ENCODE measurements around the gene DCDC2B. TPM values are rescaled to one million over a fixed set of nuclear protein-coding genes. Genes with fewer than 3 reads are reported as not detected.

DCDC2B gene
- total and polyA plus RNA-seq, 10 of the 15 experiments (the other 5 are each of a cell fraction or from before 2014, with no cell fraction given) = 0.12 to 0.21 (median 0.15) TPM; not detected in 7

DNA sequence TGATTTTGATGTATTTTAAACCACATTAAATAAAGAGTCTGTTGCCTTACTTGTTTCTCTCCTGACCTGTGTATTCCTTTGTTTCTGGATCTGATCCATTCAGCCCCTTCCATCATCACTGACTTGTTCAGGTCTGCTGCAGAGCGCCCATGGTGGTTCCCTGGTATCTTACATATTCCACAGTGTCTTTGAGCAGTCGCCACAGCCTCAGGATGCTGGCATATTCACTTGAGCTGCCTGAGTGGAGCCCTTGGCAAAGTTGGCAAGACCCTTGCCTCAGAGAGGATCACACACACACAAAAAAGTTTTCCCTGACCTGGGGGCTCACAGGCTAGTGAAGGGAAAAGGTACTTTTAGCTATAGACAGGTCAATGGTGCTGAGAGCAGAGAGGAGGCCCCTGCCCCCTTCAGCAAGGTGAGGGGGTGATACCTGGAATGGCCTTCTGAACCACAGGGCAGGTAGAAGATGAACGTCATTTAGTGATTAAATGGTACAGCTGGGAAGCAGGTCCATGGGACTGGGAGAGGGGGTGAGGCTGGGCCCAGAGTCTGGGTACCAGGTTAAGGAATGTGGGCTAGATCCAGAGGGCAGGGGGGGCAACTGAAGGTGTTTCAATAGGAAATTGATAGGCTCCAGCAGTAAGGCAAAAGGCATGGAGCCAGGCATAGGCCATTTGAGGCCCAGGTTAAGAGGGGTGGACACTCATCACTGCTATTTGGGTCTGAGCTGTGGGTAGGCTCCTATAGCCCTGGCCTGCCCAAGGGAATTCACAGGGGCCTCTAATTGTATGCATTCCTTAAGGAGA lies 10.4 kb upstream of the DCDC2B start (continued):
- TF ChIP-seq, protein P1, sequence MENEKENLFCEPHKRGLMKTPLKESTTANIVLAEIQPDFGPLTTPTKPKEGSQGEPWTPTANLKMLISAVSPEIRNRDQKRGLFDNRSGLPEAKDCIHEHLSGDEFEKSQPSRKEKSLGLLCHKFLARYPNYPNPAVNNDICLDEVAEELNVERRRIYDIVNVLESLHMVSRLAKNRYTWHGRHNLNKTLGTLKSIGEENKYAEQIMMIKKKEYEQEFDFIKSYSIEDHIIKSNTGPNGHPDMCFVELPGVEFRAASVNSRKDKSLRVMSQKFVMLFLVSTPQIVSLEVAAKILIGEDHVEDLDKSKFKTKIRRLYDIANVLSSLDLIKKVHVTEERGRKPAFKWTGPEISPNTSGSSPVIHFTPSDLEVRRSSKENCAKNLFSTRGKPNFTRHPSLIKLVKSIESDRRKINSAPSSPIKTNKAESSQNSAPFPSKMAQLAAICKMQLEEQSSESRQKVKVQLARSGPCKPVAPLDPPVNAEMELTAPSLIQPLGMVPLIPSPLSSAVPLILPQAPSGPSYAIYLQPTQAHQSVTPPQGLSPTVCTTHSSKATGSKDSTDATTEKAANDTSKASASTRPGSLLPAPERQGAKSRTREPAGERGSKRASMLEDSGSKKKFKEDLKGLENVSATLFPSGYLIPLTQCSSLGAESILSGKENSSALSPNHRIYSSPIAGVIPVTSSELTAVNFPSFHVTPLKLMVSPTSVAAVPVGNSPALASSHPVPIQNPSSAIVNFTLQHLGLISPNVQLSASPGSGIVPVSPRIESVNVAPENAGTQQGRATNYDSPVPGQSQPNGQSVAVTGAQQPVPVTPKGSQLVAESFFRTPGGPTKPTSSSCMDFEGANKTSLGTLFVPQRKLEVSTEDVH (IDR thresholded peaks at IDR 0.05; ENCODE audit: low read depth, partially characterized antibody) = no peak
- TF ChIP-seq POLR2AphosphoS5 (IDR thresholded peaks at IDR 0.05; ENCODE audit: low read length) (0 out of 2 replicates have a peak, but pooled peaks have one; percentile 43), IRF3 (IDR thresholded peaks at IDR 0.05) (no peak), CREB1 (IDR thresholded peaks at IDR 0.05; ENCODE audit: low read depth) (no peak), SMAD5 (IDR thresholded peaks at IDR 0.05; ENCODE audit: low read depth) (no peak), ZNF217 (IDR thresholded peaks at IDR 0.05) (no peak)

All from GM12878 (cell line).